Peyer's patch (tissue), 4 donors: ENCODE data around the gene BZW2.

Source experiments
- CTCF ChIP-seq, 6 experiments: fragments of 450-650 bp in 4 of 6; fragments of 200-600 bp in 2 of 6; sonication (generic) in 1 of 6; IDR thresholded peaks; one replicate each; pipeline ENCODE4 v1.5.1; 2017 to 2019; ENCODE audit warnings: antibody characterized with exemption in 6 of 6, mild to moderate bottlenecking in 3 of 6, moderate library complexity in 1 of 6
- POLR2A ChIP-seq, 2 donors: fragments of 450-650 bp; IDR thresholded peaks; one replicate each; pipeline ENCODE4 v1.5.1; 2017; ENCODE audit warnings: antibody characterized with exemption in 2 of 2, mild to moderate bottlenecking in 2 of 2, moderate library complexity in 2 of 2

GRCh38 chr7:16661924-16662323, 15.9 kb downstream of the BZW2 start:
- TF ChIP-seq CTCF (IDR thresholded peaks at IDR 0.05) (no peak), POLR2A (IDR thresholded peaks at IDR 0.05) (no peak)
